Epithelial cell of prostate (primary cell): ENCODE data around the gene RAD50.
"Not testable (repeated sequence)": the region's sequence is repeated elsewhere in the genome, so short reads cannot be mapped to it uniquely, and the experiment has no call there.

Experiments
- DNase-seq: peaks from one replicate; pipeline ENCODE4 v3.0.0-alpha.2; 2011; ENCODE audit warnings: low read depth, low spot score
- H3K27ac ChIP-seq: fragments of 450-650 bp; 2 replicates; pipeline ENCODE4 v1.5.1; 2017; ENCODE audit warnings: mild to moderate bottlenecking

Gene RAD50

DNA sequence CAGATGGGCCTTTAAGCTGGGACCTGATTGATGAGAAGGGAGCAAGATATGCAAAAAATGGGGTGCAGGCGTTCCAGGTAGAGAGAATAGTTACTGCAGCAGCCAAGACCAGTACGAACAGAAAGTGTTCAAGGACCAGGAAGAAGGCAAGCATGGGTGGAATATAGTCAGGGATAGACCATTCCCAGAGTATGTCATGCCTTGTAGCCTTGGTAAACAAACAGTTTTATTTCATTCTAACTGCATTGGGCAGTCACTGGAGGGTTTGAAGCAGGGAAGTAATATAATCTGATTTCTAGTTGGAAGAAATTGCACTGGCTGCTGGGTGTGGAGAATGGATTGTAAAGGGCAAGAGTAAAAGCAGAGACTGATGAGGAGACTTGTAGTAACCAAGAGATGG lies 70.7 kb downstream of the RAD50 start:
- no peak for DNase-seq
- no peak overlapping the region for H3K27ac ChIP-seq

DNA sequence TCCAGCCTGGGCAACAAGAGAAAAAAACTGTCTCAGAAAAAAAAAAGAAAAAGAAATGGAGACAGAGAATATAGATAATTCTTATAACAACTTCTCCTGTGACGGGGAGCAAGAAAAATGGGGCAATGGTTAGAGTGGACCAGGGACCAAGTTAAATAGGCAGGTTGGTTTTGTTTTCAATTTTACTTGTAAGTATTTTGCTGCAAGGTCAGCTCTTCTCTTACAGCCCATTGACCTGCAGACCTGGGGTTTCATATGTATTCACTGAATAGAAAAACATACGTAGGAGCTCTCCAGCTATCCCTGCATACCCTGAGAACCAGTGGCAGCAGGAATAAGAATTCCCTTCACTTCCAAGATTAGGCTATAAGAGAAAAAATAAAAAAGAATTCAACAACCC lies 72.0 kb downstream of the RAD50 start:
- DNase-seq = no peak
- no peak overlapping the region for H3K27ac ChIP-seq

- H3K27ac ChIP-seq = no peak overlapping the region
- no peak for DNase-seq
Observed at GRCh38 chr5:132629230-132629944, 72.6 kb downstream of the RAD50 start.

DNA sequence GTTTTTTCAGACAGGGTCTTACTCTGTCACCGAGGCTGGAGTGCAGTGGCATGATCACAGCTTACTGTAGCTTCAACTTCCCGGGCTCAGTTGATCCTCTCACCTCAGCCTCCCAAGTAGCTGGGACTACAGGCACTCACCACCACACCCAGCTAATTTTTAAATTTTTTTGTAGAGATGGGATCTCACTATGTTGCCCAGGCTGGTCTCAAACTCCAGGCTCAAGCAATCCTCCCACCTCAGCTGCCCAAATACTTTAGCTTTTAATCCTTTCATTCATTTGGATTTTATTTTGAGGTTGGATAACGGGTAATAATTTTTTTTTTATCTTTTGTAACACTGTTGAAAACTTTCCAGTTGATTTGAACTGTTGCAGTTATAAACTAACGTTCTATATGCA lies 76.8 kb downstream of the RAD50 start:
- H3K27ac ChIP-seq, DNase-seq: not testable (repeated sequence)

GRCh38 chr5:132635873-132636272 lies 79.1 kb downstream of the RAD50 start:
- DNase-seq = no peak

GRCh38 chr5:132637241-132637640 lies 80.5 kb downstream of the RAD50 start:
- H3K27ac ChIP-seq = no peak overlapping the region
- DNase-seq = no peak

More at GRCh38 chr5:132635873-132636272, 79.1 kb downstream of the RAD50 start:
- no peak overlapping the region for H3K27ac ChIP-seq

DNA sequence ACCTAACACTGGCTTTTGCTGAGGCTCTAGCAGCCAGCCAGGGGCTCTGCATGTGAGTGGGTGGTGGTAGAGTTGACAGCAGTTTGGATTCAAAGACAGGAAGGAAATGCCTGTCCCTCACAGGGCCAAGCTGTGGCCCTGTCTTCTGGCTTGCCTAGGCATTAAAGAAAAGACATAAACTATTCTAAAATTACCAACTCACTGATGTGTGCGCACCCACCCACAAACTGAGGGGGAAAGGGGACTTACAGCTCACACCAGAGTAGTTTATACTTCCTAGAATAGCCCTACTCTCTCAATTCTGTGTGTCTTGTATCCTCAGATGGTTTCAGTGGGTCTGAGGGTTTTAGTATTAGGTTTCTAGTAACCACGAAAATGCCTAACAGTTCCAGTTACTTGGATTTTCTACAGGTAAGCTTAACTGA lies 82.9 kb downstream of the RAD50 start:
- no peak for DNase-seq
- H3K27ac ChIP-seq = no peak overlapping the region

- no peak overlapping the region for H3K27ac ChIP-seq
- no peak for DNase-seq
Observed at GRCh38 chr5:132640613-132641012, 83.8 kb downstream of the RAD50 start.

DNA sequence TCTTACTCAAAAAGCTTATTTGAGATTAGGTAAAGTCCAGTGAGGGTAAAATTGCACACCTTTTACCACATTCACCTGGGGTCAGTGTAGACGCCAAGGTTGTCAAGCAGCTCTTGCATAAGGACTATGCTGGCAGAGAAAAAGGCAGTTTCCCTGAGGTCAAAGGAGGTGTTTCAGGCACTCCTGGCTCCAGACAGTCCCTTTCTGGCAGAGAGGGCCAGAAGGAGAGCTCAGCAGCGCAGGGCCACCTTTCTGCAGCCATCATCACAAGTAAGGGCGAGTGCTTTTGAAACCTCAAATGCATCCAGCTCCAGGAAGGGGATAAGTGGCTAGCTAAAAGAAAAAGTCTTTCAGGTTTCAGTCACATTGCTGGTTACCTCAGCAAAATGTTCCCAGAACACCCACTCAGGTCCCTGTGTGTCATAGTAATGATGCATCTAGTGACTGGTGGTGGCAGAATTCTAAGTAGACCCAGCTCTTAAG lies 84.5 kb downstream of the RAD50 start:
- DNase-seq = no peak
- no peak overlapping the region for H3K27ac ChIP-seq

- no peak for DNase-seq
- H3K27ac ChIP-seq = no peak overlapping the region
Observed at GRCh38 chr5:132641841-132642240, 85.1 kb downstream of the RAD50 start.

DNA sequence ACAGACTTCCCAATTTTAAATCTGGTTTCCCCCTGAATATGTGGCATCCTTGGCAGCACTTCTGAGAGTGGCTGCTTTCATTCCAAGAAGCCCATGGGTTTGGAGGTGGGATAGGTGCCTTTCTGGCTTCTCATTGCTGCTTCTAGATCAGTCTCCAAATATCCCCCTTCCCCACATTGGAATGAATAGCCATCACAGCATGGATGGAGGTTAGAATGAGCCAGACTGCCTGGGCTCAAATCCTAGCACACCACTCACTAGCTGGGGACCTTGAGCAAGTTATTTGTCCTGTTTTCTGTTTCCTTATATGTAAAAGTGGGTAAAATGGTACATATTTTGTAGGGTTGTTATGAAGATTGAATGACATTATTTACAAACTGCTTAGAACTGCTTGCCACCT lies 87.4 kb downstream of the RAD50 start:
- DNase-seq = no peak
- no peak overlapping the region for H3K27ac ChIP-seq

DNA sequence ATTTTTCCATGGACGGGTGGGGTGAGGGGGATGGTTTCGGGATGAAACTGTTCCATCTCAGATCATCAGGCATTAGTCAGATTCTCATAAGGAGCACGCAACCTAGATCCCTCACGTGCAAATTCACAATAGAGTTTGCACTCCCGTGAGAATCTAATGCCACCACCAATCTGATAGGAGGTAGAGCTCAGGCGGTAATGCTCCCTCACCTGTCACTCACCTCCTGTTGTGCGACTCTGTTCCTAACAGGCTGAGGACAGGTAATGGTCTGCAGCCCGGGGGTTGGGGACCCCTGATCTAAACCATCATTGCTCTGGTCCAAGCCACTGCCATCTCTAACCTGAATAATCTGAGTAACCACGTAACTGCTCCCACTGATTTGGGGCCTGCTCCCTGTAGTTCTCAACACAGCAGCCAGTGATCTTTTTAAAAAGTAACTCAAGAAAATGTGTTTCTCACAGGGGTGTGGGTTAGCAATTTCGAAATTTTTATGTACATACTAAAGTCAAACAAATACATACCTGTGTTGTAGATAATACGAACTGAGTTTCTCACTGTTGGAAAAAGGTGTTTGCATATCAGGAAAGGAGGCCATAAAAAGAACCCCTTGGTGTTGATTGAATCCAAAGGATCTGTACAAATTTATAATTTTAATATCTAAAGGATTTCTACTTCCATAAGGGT lies 89.9 kb downstream of the RAD50 start:
- H3K27ac ChIP-seq = no peak overlapping the region
- no peak for DNase-seq

GRCh38 chr5:132647473-132647872 lies 90.7 kb downstream of the RAD50 start:
- no peak for DNase-seq
- H3K27ac ChIP-seq = no peak overlapping the region

GRCh38 chr5:132648355-132648754 lies 91.6 kb downstream of the RAD50 start:
- no peak overlapping the region for H3K27ac ChIP-seq
- no peak for DNase-seq

GRCh38 chr5:132651838-132652469 lies 95.2 kb downstream of the RAD50 start:
- no peak for DNase-seq
- H3K27ac ChIP-seq = no peak overlapping the region

DNA sequence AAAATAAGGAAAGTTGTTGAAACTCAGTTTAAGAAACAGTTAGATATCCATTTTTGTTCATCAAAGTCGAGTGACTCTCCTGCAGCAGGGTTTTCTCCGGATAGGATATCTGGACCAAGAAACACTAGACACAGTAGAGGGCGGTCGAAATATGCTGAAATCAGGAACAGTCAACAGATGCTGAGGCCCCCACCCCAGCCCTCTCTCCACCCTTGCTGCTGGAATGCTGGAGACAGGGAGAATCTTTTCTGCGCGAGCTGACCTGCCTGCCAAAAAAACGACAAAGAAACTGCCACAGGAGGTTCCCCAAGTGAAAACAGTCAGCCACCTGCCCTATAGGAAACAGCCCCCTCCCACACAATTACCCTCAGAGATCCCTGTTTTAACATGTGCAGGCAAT lies 96.9 kb downstream of the RAD50 start:
- DNase-seq = no peak
- no peak overlapping the region for H3K27ac ChIP-seq

DNA sequence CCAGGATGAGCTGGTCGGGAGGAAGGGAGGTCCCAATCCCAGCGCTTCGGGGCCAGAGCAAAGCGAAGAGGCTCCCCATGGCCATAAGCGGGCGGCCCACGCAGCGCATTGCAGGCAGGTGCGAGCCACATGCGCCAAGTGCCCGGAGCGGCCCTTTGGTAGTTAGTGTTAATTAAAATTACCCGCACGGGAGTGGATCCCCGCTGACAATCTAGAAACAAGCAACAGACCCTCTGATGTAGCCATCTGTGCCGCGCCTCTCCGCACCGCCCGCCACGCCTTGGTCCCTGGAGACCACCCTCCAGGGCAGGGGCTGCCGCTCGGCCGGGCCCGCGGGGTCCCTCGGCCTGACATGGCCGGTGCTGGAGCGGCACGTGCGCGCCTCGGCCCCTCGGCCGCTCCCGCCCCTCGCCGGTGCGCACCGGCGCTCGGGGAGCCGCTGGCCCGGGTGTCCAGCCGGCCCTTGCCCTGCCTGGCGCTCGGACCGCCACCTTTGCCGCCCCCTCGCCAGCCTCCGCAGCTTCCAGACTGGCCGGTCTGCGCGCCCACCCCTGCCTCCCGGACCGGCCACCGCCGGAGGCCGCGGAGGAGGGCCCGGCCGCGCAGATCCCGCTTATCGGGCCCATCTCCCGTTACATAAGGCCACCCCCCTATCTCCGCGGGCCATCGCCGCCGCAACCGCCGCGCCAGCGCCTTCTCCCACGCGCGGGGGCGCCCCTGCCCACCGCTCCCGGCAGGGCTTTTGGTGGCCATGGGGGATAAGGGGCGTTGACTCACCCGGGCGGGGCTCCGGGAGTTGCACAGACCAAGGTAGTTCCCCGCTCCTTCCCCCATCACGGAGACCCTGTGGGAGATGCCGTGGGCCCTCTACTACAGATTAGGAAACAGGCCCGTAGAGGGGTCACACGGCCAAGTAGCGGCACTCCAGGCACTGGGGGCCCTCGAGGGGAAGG lies 99.3 kb downstream of the RAD50 start:
- no peak for DNase-seq
- H3K27ac ChIP-seq = no peak overlapping the region

- DNase-seq = no peak
- H3K27ac ChIP-seq = no peak overlapping the region
Observed at GRCh38 chr5:132656774-132657355, 100.1 kb downstream of the RAD50 start.

DNA sequence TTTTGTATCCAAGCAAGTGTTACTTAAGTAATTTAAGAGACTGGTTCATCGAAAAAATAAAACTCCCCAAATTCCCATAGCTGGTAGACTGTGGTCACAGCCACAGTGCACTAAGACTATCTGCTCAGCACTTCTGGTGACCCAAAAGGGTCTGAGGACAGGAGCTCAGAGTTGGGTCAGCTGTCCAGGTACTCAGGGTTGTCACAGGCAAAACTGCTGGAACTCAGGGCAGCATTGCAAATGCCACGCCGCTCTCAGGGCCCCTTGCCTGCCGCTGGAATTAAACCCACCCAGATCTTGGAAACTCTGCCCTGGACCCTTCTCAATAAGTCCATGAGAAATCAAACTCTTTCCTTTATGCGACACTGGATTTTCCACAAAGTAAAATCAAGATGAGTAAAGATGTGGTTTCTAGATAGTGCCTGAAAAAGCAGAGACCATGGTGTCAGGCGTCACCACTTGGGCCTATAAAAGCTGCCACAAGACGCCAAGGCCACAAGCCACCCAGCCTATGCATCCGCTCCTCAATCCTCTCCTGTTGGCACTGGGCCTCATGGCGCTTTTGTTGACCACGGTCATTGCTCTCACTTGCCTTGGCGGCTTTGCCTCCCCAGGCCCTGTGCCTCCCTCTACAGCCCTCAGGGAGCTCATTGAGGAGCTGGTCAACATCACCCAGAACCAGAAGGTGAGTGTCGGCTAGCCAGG lies 101.1 kb downstream of the RAD50 start, which contains the start of gene IL13:
TSS of gene IL13 (plus strand) at position 498 of the 705 bp plus-strand sequence. CDS start at position 512, 14 bp downstream.
- no peak for DNase-seq

More for the DNA sequence above, 101.1 kb downstream of the RAD50 start, which contains the start of gene IL13:
- no peak within 1 kb of the TSS for H3K27ac ChIP-seq
